ENCODE data around the gene HOXB7. TPM values are rescaled to one million over a fixed set of nuclear protein-coding genes. Genes with fewer than 3 reads are reported as not detected.

Gene HOXB7
- total RNA-seq, 1 experiment from 2014 or later = not detected

GRCh38 chr17:48590607-48591161 is 20.1 kb downstream of the HOXB7 start:
- Histone ChIP-seq H3K4me1 (ENCODE audit: insufficient read depth, low read length) (no peaks in the 10 kb centered on the region), H4K8ac (replicated peaks; ENCODE audit: insufficient read length, low read depth, low read length) (no peak overlapping the region), H3K18ac (ENCODE audit: insufficient read length, low read depth, low read length) (no peak overlapping the region), H2BK15ac (ENCODE audit: low read depth, low read length) (no peak overlapping the region), H3K27me3 (ENCODE audit: insufficient read depth, low read length) (peaks cover 99% of the 10 kb centered on the region), H3K56ac (ENCODE audit: insufficient read length, low read depth, low read length) (no peak overlapping the region), H3K23me2 (ENCODE audit: insufficient read length, low read depth, low read length, poor library complexity, severe bottlenecking) (no peaks in the 10 kb centered on the region), H3K27ac (ENCODE audit: insufficient read length, low read depth, low read length) (no peak overlapping the region), H2AK5ac (ENCODE audit: insufficient read length, low read length) (no peak overlapping the region), H3K14ac (ENCODE audit: insufficient read depth, low read length) (no peak overlapping the region), H3T11ph (ENCODE audit: low read length) (no peak overlapping the region), H3K79me1 (ENCODE audit: insufficient read depth, low read depth, low read length, poor library complexity, severe bottlenecking) (no peaks in the 10 kb centered on the region), H2BK12ac (ENCODE audit: insufficient read length, low read depth, low read length) (no peak overlapping the region), H3K79me2 (ENCODE audit: insufficient read depth, low read length) (no peaks in the 10 kb centered on the region), H3K4me2 (ENCODE audit: insufficient read depth, insufficient read length, low read length) (no peak overlapping the region), H3K23ac (ENCODE audit: insufficient read length, low read depth, low read length) (no peak overlapping the region), H3K9me3 (ENCODE audit: control insufficient read depth, low read depth, low read length) (no peaks in the 10 kb centered on the region), H3K4ac (ENCODE audit: low read depth, low read length) (no peak overlapping the region), H4K5ac (ENCODE audit: insufficient read length, low read depth, low read length) (no peak overlapping the region), H2BK120ac (ENCODE audit: low read depth, low read length, poor library complexity, severe bottlenecking) (no peak overlapping the region), H4K20me1 (ENCODE audit: control insufficient read depth, insufficient read depth, insufficient read length) (no peaks in the 10 kb centered on the region), H4K91ac (ENCODE audit: insufficient read length, low read depth, low read length) (no peak overlapping the region), H2AFZ (ENCODE audit: low read length) (no peak overlapping the region), H2BK20ac (ENCODE audit: low read depth, low read length, poor library complexity, severe bottlenecking) (no peak overlapping the region), H3K9ac (ENCODE audit: extremely low read depth, insufficient read length, low read length) (no peak overlapping the region), H2BK5ac (ENCODE audit: insufficient read length, low read length) (no peak overlapping the region)
- Mint-ChIP-seq H3K27me3 (ENCODE audit: low read depth) (peaks cover 100% of the 10 kb centered on the region), H3K36me3 (ENCODE audit: insufficient read depth in 1 of 3, low read depth in 3 of 3) (no peaks in the 10 kb centered on the region), H3K27ac (no peak overlapping the region), H3K4me1 (peaks cover 5 to 22% of the 10 kb centered on the region in 2 experiments), H3K4me3 (no peak overlapping the region), H3K9me3 (peaks cover 7 to 10% of the 10 kb centered on the region in 2 experiments; a peak in 3 of 5 replicates)
- DNase-seq = no peak
- TF ChIP-seq CTCF (conservative IDR thresholded peaks at IDR 0.05) = no peak

Data from H9 (cell line).